Measurements from ENCODE around the gene NDUFA13. TPM values are rescaled to one million over a fixed set of nuclear protein-coding genes. Genes with fewer than 3 reads are reported as not detected.

The NDUFA13 gene
- polyA plus RNA-seq, 1 donor from 2014 or later: 266 TPM

DNA sequence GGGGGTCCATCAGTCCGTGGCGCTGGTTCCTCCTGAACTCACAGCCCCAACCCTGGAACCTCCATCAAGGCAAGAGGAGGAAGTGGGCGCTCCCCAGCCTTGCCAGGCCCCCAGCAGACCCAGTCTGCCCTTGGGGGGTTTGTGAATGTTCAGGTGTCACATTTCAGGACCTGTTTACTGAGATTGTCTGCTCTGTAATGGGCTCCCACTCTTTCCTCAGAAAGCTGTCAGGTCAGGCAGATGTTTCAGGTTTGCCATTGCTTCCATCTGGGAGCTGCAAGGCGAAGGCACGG is 30.1 kb upstream of the NDUFA13 start:
- H3K27ac ChIP-seq (ENCODE audit: low read length): no peak overlapping the region
- H3K4me3 ChIP-seq (ENCODE audit: low read length): no peak overlapping the region
- H3K79me2 ChIP-seq (replicated peaks; ENCODE audit: insufficient read depth, low read length): no peaks in the 10 kb centered on the region
- H3K4me2 ChIP-seq (ENCODE audit: low read length): no peak overlapping the region
- TF ChIP-seq RAD21 (conservative IDR thresholded peaks at IDR 0.05) (no peak), MXI1 (conservative IDR thresholded peaks at IDR 0.05; ENCODE audit: poor library complexity, severe bottlenecking) (no peak), REST (IDR thresholded peaks at IDR 0.05; ENCODE audit: borderline replicate concordance) (no peak), CTCF (IDR thresholded peaks at IDR 0.05; ENCODE audit: poor library complexity, severe bottlenecking) (no peak), EP300 (conservative IDR thresholded peaks at IDR 0.05; ENCODE audit: poor library complexity, severe bottlenecking) (no peak), POLR2AphosphoS5 (IDR thresholded peaks at IDR 0.05) (no peak), TAF1 (IDR thresholded peaks at IDR 0.05; ENCODE audit: low read depth) (no peak), EZH2 (IDR thresholded peaks at IDR 0.05; ENCODE audit: borderline replicate concordance, insufficient read depth, low read length, poor library complexity, severe bottlenecking) (no peak), SMC3 (conservative IDR thresholded peaks at IDR 0.05; ENCODE audit: poor library complexity) (no peak)
- H3K36me3 ChIP-seq (ENCODE audit: insufficient read depth, low read length): no peaks in the 10 kb centered on the region
- H3K9me2 ChIP-seq (ENCODE audit: insufficient read depth, low read length): no peaks in the 10 kb centered on the region
- H4K20me1 ChIP-seq (ENCODE audit: insufficient read depth): no peaks in the 10 kb centered on the region
- no peaks in the 10 kb centered on the region for H3K27me3 ChIP-seq (ENCODE audit: insufficient read depth, low read depth, low read length)
- H3K9ac ChIP-seq (ENCODE audit: low read length): no peak overlapping the region
- no peaks in the 10 kb centered on the region for H3F3A ChIP-seq (ENCODE audit: insufficient read depth, low read length, poor library complexity, severe bottlenecking)
- no peaks in the 10 kb centered on the region for H3K9me3 ChIP-seq (ENCODE audit: low read length)
- H2AFZ ChIP-seq (ENCODE audit: low read depth, low read length): no peak overlapping the region

DNA sequence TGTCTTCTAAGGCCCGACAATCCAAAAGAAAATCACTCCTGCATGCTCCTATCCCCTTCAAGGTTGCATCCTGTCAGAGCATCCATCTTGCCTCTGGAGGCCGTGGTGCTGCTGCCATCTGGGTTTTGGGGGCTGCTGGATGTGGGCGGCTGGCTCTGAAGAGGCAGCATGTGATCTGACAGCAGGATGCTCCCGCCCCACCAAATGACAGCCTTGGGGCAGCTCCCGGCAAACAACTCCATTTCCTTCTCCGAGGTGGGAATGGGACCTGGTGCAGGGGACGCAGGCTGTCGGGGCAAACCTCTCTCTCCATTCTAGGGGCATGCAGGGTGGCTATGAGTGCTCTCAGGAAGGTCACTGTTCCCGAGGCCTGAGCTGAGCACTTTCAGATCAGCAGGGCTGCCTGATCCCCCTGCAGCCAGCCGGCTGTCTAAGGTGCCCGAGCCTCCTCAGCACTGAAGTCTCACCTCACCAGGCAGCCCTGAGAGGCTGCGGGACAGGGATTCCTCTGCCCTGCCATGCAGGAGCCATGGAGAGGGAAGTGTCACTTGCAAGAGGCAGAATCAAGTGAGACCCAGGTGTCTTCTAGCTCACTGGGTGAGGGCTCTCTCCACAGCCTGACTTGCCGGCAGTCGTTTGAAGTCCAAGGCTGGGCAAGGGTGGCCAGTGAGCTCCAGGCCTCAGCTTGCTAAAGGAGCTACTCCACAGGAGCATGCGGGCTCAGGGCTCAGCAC is 29.5 kb upstream of the NDUFA13 start:
- Histone ChIP-seq H4K20me1 (ENCODE audit: insufficient read depth) (no peaks in the 10 kb centered on the region), H3K4me2 (ENCODE audit: low read length) (no peak overlapping the region), H3K4me3 (ENCODE audit: low read length) (no peak overlapping the region), H3K79me2 (replicated peaks; ENCODE audit: insufficient read depth, low read length) (no peaks in the 10 kb centered on the region), H3K27me3 (ENCODE audit: insufficient read depth, low read depth, low read length) (no peaks in the 10 kb centered on the region), H3K9ac (ENCODE audit: low read length) (no peak overlapping the region), H3K27ac (ENCODE audit: low read length) (peak overlapping the region; percentile 89), H3K36me3 (ENCODE audit: insufficient read depth, low read length) (no peaks in the 10 kb centered on the region), H3K9me2 (ENCODE audit: insufficient read depth, low read length) (no peaks in the 10 kb centered on the region), H3K9me3 (ENCODE audit: low read length) (no peaks in the 10 kb centered on the region), H2AFZ (ENCODE audit: low read depth, low read length) (no peak overlapping the region), H3F3A (ENCODE audit: insufficient read depth, low read length, poor library complexity, severe bottlenecking) (no peaks in the 10 kb centered on the region)
- TF ChIP-seq RAD21 (conservative IDR thresholded peaks at IDR 0.05): no peak
- no peak for TF ChIP-seq POLR2AphosphoS5 (IDR thresholded peaks at IDR 0.05)
- TF ChIP-seq SMC3 (conservative IDR thresholded peaks at IDR 0.05; ENCODE audit: poor library complexity): no peak
- TF ChIP-seq EP300 (conservative IDR thresholded peaks at IDR 0.05; ENCODE audit: poor library complexity, severe bottlenecking): no peak
- no peak for TF ChIP-seq CTCF (IDR thresholded peaks at IDR 0.05; ENCODE audit: poor library complexity, severe bottlenecking)
- TF ChIP-seq EZH2 (IDR thresholded peaks at IDR 0.05; ENCODE audit: borderline replicate concordance, insufficient read depth, low read length, poor library complexity, severe bottlenecking): no peak
- no peak for TF ChIP-seq TAF1 (IDR thresholded peaks at IDR 0.05; ENCODE audit: low read depth)
- no peak for TF ChIP-seq REST (IDR thresholded peaks at IDR 0.05; ENCODE audit: borderline replicate concordance)
- TF ChIP-seq MXI1 (conservative IDR thresholded peaks at IDR 0.05; ENCODE audit: poor library complexity, severe bottlenecking): no peak
